MM.1S (cell line): ENCODE measurements around the gene FRMD3.

Source experiments
- EZH2 ChIP-seq: fragments of 300-600 bp; sonication (generic); optimal IDR thresholded peaks from 2 replicates; pipeline ENCODE3; 2017; ENCODE audit warnings: low read depth, mild to moderate bottlenecking, antibody characterized with exemption, low read length, mixed read lengths
- EZH2phosphoT487 ChIP-seq: fragments of 300-600 bp; sonication (generic); IDR thresholded peaks from 2 replicates; pipeline ENCODE4 v1.6.1; 2018; ENCODE audit warnings: antibody characterized with exemption, low read length
- TF ChIP-seq, protein P1 (sequence below): fragments of 300-600 bp; sonication (generic); IDR thresholded peaks from 2 replicates; pipeline ENCODE4 v1.5.1; 2016; ENCODE audit warnings: antibody characterized with exemption, low read length, mixed read lengths

DNA sequence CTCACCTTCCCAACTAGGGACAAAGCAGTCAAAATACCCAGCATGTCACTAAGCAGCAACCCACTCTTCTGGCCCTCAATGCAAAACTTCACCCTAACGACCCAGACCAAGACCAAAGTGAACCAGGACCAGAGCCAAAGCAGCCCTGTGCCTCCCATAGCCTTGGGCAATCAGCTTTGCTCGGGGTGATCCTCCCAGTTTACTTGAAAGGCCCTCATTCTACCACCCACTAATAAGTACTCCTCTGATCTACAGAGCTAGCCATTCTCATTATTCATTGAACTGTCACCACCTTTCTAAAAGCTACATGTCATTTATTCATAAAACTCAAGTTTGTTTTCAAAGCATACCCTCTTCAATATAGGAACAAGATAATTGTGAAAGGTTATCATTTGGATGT lies 221.0 kb downstream of the FRMD3 start:
- TF ChIP-seq EZH2 (no peak), EZH2phosphoT487 (no peak)
- TF ChIP-seq, protein P1, sequence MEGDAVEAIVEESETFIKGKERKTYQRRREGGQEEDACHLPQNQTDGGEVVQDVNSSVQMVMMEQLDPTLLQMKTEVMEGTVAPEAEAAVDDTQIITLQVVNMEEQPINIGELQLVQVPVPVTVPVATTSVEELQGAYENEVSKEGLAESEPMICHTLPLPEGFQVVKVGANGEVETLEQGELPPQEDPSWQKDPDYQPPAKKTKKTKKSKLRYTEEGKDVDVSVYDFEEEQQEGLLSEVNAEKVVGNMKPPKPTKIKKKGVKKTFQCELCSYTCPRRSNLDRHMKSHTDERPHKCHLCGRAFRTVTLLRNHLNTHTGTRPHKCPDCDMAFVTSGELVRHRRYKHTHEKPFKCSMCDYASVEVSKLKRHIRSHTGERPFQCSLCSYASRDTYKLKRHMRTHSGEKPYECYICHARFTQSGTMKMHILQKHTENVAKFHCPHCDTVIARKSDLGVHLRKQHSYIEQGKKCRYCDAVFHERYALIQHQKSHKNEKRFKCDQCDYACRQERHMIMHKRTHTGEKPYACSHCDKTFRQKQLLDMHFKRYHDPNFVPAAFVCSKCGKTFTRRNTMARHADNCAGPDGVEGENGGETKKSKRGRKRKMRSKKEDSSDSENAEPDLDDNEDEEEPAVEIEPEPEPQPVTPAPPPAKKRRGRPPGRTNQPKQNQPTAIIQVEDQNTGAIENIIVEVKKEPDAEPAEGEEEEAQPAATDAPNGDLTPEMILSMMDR, result no peak
